HG02973 (cell line): Measurements from ENCODE around the gene NHEJ1.

Experiments
- ATAC-seq: cut with Tn5 transposase; IDR thresholded peaks from one replicate; pipeline ENCODE4 v1.9.1; 2021; ENCODE audit warnings: moderate library complexity; ENCODE audit not compliant: unreplicated experiment

NHEJ1 gene

GRCh38 chr2:219090436-219091299 is 69.9 kb downstream of the NHEJ1 start:
- no peak for ATAC-seq

- no peak for ATAC-seq
Observed at GRCh38 chr2:219089330-219089729, 71.3 kb downstream of the NHEJ1 start.

- ATAC-seq = no peak
Observed at GRCh38 chr2:219087848-219088247, 72.8 kb downstream of the NHEJ1 start.

GRCh38 chr2:219087361-219087760 is 73.3 kb downstream of the NHEJ1 start:
- ATAC-seq = no peak

GRCh38 chr2:219086196-219086595 is 74.4 kb downstream of the NHEJ1 start:
- ATAC-seq = no peak

- no peak for ATAC-seq
Observed at GRCh38 chr2:219084791-219085190, 75.8 kb downstream of the NHEJ1 start.

GRCh38 chr2:219082332-219082958 is 78.2 kb downstream of the NHEJ1 start:
- ATAC-seq = no peak

- ATAC-seq = no peak
Observed at GRCh38 chr2:219081701-219082331, 78.8 kb downstream of the NHEJ1 start.

GRCh38 chr2:219081096-219081495 is 79.5 kb downstream of the NHEJ1 start:
- no peak for ATAC-seq

GRCh38 chr2:219079417-219079816 is 81.2 kb downstream of the NHEJ1 start:
- ATAC-seq = no peak

- ATAC-seq = no peak
Observed at GRCh38 chr2:219078951-219079350, 81.7 kb downstream of the NHEJ1 start.

GRCh38 chr2:219078126-219078525 is 82.5 kb downstream of the NHEJ1 start:
- ATAC-seq = no peak

- no peak for ATAC-seq
Observed at GRCh38 chr2:219076253-219076652, 84.4 kb downstream of the NHEJ1 start.

GRCh38 chr2:219073413-219074129 is 87.0 kb downstream of the NHEJ1 start:
- ATAC-seq = no peak

- no peak for ATAC-seq
Observed at GRCh38 chr2:219072741-219073250, 87.8 kb downstream of the NHEJ1 start.

- ATAC-seq = no peak
Observed at GRCh38 chr2:219071131-219071816, 89.3 kb downstream of the NHEJ1 start.

GRCh38 chr2:219065484-219065883 is 95.1 kb downstream of the NHEJ1 start:
- ATAC-seq = no peak

- ATAC-seq = no peak
Observed at GRCh38 chr2:219062081-219062480, 98.5 kb downstream of the NHEJ1 start.

GRCh38 chr2:219060821-219061791 is 99.5 kb downstream of the NHEJ1 start, which contains the start of gene IHH:
Gene IHH, minus strand, starts transcription at chr2:219060921. Its CDS starts 454 bp downstream, at chr2:219060467.
- no peak for ATAC-seq
